HG02981 (cell line): ENCODE results near the gene TEKT1.
"Not testable (repeated sequence)": the region's sequence is repeated elsewhere in the genome, so short reads cannot be mapped to it uniquely, and the experiment has no call there.

Experiments used
- ATAC-seq: cut with Tn5 transposase; IDR thresholded peaks from one replicate; pipeline ENCODE4 v1.9.1; 2021; ENCODE audit warnings: mild to moderate bottlenecking, moderate library complexity; ENCODE audit not compliant: unreplicated experiment

Gene TEKT1

GRCh38 chr17:6831661-6832263, at the start of gene TEKT1:
Gene TEKT1, minus strand, starts transcription at chr17:6831729. Its CDS starts 1,353 bp downstream, at chr17:6830376.
- ATAC-seq: no peak

DNA sequence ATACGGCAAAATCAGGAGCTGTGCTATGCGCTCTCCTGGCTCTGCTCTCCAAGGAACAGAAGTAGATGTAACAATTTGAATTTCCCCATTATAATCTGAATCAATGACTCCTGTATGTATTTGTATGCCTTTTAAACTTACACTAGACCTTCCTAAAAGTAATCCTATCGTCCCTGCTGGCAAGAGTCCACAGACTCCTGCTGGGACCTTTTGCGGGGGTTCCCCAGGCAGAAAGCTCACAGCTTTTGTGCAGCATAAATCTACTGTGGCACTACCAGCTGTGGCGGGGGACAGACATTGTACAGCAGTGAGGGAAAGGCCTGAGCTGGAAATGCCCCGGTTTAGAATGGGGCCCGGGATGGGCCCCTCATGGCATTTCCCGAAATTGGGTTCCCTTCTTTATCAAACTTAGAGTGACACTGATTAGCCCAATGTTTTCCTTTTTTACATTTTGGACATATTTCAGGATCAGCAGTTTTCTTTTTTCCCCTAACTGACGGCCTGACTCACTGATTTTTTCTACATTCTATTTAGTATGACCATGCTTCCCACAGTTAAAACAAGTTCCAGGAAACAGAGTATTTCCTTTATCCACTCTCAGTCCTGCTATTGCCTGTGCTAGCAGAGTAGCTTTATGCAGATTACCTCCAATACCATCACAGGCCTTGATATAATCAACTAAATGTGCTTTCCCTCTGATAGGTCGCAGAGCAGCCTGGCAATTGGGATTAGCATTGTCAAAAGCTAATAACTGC, 47.9 kb upstream of the TEKT1 start:
- not testable (repeated sequence) for ATAC-seq

- ATAC-seq: not testable (repeated sequence)
Measured at GRCh38 chr17:6875276-6875675, 43.7 kb upstream of the TEKT1 start.

DNA sequence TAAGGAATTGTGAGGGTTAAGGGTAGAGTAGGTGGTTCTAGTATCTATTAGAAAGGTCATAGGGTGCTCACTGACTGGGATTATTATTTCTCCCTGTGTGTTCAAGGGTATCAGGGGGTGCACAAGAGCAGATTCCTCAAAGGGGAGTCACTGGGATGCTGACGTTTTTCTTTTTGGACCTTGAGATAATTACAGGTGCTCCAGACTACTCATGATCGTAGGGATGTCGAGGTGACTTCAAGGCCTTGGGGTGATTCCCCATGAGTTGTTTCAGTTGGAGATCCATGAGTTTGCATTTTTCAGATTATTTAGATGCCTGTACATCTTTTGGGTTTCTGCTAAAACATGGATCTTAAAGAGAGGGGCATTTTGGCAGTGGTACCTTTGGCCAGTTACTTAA, 41.4 kb upstream of the TEKT1 start:
- ATAC-seq: no peak

- no peak for ATAC-seq
Measured at GRCh38 chr17:6870841-6871240, 39.3 kb upstream of the TEKT1 start.

- no peak for ATAC-seq
Measured at GRCh38 chr17:6868582-6868981, 37.1 kb upstream of the TEKT1 start.

DNA sequence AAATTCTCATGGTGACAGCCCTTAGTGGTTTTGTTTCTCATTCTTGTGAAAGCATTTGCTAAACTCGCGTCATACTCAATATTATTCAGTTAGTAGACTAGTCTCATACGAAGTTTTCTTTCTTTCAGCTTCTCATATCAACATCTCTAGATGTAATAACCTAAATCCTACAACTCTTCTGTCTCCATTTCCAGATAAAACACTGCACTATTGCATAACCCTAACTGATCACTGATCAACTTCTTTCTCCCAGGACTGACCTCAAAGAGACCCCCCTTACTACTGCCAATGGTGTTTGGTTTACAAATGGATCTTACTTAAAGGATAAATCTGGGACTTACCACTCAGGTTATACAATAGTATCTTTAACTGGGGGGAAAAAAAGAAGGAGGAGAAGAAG, 36.3 kb upstream of the TEKT1 start:
- no peak for ATAC-seq

- ATAC-seq: no peak
Measured at GRCh38 chr17:6862825-6863224, 31.3 kb upstream of the TEKT1 start.

- no peak for ATAC-seq
Measured at GRCh38 chr17:6862122-6862521, 30.6 kb upstream of the TEKT1 start.

- ATAC-seq: no peak
Measured at GRCh38 chr17:6857904-6858303, 26.4 kb upstream of the TEKT1 start.

DNA sequence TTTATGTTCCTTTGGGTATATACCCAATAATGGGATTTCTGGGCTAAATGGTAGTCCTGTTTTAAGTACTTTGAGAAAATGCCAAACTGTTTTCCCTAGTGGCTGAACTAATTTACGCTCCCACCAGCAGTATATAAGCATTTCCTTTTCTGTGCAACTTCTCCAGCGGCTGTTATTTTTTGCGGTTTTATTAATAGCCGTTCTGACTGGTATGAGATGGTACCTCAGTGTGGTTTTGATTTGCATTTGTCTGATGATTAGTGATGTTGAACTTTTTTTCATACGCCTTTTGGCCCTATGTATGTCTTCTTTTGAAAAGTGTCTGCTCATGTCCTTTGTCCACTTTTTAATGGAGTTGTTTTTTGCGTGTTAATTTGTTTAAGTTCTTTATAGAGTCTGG, 25.8 kb upstream of the TEKT1 start:
- ATAC-seq: no peak

DNA sequence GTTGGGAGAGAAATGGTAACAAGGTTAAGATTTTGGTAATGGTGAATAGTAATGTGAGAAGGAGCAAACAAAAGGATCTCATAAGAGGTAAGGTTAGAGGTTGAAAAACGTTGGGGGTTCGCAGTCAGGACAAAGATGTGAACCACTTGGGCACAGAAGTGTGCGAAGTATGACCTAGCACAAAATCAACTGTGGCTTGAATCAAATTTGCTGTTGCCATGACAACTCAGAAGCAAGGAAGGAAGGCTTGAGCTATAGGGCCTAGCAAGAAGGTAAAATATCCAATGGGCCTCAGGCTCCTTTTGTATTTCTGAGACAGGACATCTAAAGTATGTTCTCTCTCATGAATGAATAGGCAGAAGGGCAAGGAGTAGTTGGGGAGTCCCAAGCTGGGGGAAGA, 24.5 kb upstream of the TEKT1 start:
- no peak for ATAC-seq

DNA sequence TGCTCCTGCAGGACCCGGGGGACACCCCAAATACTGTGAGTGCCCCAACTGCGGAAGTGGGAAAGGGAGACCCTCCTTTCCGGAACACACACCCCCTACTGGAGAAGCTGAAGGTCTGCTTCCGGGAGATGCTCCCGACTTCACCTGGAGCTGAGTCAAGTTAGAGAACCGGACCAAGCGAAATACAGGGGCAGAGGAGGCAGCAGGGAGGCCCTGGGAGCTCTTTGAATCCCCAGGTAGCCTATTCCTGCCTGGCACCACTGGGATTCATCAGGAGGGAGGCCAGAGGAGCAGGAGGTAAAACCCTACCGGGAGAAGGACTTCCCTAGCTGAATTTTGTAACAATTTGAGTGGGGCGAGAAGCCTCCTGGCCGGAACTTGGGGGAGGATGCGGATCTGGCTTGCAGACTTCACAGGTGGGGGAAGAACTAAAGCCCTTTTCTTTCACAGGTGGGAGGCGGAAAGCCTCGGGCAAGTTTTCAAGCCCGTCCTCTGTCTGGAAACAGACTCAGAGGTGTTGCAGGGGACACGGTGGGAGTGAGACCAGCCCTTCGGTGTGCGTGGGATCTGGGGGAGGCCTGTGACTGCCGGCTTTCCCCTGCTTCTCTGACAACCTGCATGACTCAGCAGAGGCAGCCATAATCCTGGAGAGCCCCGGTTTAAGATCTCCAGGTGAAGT, 22.4 kb upstream of the TEKT1 start:
- no peak for ATAC-seq

GRCh38 chr17:6848545-6849179, 17.1 kb upstream of the TEKT1 start:
- ATAC-seq: not testable (repeated sequence)

DNA sequence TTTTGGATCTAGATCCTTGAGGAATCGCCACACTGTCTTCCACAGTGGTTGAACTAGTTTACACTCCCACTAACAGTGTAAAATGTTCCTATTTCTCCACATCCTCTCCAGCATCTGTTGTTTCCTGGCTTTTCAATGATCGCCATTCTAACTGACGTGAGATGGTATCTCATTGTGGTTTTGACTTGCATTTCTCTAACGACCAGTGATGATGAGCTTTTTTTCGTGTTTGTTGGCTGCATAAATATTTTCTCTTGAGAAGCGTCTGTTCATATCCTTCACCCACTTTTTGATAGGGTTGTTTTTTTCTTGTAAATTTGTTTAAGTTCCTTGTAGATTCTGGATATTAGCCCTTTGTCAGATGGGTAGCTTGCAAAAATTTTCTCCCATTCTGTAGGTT, 14.6 kb upstream of the TEKT1 start:
- ATAC-seq: not testable (repeated sequence)

- not testable (repeated sequence) for ATAC-seq
Measured at GRCh38 chr17:6844406-6844805, 12.9 kb upstream of the TEKT1 start.

DNA sequence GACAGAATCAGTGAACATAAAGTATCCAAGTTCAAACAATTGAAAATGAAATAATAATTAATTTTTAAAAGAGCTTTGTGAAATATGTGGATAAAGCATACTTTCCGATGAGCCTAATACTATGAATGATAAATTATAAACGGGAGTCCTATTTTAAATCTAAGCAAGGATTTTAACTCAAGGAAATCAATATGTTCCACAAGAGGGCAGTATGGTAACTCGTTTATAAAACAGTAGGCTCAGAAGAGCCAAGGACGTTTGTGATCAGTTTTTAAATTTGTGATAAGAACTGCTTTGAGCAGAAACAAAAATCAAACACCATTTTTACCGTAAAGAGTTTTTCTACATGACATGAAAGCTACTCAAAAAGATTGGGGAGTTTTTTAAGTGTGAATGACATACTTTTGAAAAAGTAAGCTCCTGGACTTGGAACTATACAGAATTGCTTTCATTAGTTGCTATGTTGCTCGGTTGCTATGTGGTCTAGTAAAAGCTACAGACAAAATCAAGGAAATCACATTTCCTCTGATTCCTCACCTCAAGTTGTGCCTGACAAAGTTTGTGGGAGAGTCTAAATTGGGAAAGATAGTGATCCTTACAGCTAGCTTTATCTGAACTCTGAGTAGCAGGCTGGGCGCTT, 11.8 kb upstream of the TEKT1 start:
- no peak for ATAC-seq

GRCh38 chr17:6841769-6842168, 10.2 kb upstream of the TEKT1 start:
- not testable (repeated sequence) for ATAC-seq

GRCh38 chr17:6830383-6830986, 1.0 kb downstream of the TEKT1 start:
- no peak for ATAC-seq

DNA sequence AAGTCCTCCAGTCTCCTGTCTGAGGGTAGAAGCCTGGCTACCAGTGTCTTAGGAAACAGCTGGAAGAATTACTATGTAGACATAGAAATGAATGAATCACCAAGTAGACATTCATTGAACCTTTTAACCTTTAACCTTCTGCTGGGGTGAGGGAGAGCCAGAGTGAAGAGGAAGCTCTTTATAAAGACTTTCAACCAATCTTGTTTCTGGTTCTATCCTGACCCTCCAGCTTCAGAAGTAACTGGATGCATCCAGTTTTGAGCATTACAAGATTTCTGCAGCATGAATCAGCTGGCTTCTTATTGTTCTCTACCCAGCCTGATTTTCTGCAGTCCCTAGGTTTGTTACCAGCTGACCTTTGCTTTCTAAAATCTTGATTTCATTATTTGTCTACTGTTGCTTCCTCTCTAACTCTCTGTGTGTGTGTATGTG, 8.5 kb downstream of the TEKT1 start:
- ATAC-seq: no peak

- ATAC-seq: no peak
Measured at GRCh38 chr17:6818938-6819337, 12.6 kb downstream of the TEKT1 start.
